Hepatocyte (in vitro differentiated cells): ENCODE results near the gene SGCG.

Experiments
- CTCF ChIP-seq: fragments of 200-600 bp; sonication (generic); IDR thresholded peaks from 2 replicates; pipeline ENCODE4 v1.5.1; 2016; ENCODE audit warnings: antibody characterized with exemption, mild to moderate bottlenecking; ENCODE audit not compliant: poor library complexity
- EZH2 ChIP-seq: fragments of 200-600 bp; sonication (generic); IDR thresholded peaks from 2 replicates; pipeline ENCODE4 v1.6.1; 2016; ENCODE audit warnings: antibody characterized with exemption, mild to moderate bottlenecking, borderline replicate concordance

GRCh38 chr13:23141964-23142363, 38.8 kb upstream of the SGCG start:
- TF ChIP-seq CTCF = no peak
- TF ChIP-seq EZH2 = no peak
